Measurements from ENCODE around the gene COX7A2L.

GRCh38 chr2:42368817-42369531, 8.0 kb upstream of the COX7A2L start:
- TF ChIP-seq CTCF (IDR thresholded peaks at IDR 0.05; ENCODE audit: low read length) = no peak
- TF ChIP-seq EZH2phosphoT487 (IDR thresholded peaks at IDR 0.05; ENCODE audit: low read length) = no peak
- no peak for TF ChIP-seq EZH2 (optimal IDR thresholded peaks at IDR 0.05; ENCODE audit: low read depth, low read length)
